Dendritic cell treated with granulocyte-macrophage colony-stimulating factor and Interleukin-4, amounts not matched to agents 40 ng/mL and 50 ng/mL, for 4 days (primary cell): ENCODE data around the gene METRNL.

Experiments
- H3K27ac Mint-ChIP-seq: one replicate; pipeline ENCODE4 v1.8.0; 2022; ENCODE audit warnings: mild to moderate bottlenecking, mixed read lengths
- H3K27me3 Mint-ChIP-seq: one replicate; pipeline ENCODE4 v1.8.0; 2022; ENCODE audit warnings: mild to moderate bottlenecking, mixed read lengths
- H3K36me3 Mint-ChIP-seq: one replicate; pipeline ENCODE4 v1.8.0; 2022; ENCODE audit warnings: low read depth, mixed read lengths
- H3K4me1 Mint-ChIP-seq: one replicate; pipeline ENCODE4 v1.8.0; 2022; ENCODE audit warnings: low read depth, mixed read lengths
- H3K4me3 Mint-ChIP-seq: one replicate; pipeline ENCODE4 v1.8.0; 2022; ENCODE audit warnings: mild to moderate bottlenecking, moderate library complexity, mixed read lengths
- H3K9me3 Mint-ChIP-seq: one replicate; pipeline ENCODE4 v1.8.0; 2022; ENCODE audit warnings: mixed read lengths
- intact Hi-C: fragments of 100-400 bp; cut with micrococcal nuclease; formaldehyde crosslinking; loops from one replicate; pipeline ENCODE4 v1.15.0; 2022

Gene METRNL

DNA sequence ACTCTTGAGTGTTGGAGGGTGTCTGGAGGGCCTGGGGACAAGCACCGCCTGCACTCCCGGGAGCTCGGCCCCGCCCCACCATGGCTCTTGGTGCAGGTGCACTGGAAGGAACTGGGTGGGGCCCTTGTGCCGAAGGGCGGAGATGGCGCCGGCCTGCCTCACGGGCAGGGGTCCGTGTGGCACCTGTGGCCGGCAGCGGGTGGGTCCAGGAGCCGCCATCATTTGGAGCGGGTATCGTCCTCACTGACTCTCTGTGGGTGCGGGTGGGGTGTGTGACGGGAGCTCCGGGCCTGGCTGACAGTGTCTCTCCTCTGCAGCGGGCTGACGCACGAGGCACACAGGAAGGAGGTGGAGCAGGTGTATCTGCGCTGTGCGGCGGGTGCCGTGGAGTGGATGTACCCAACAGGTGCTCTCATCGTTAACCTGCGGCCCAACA lies 5.2 kb downstream of the METRNL start:
- H3K4me3 Mint-ChIP-seq = peak overlapping the region; percentile 57
- intact Hi-C loops = loop anchor here (2.0 to 5.0 kb wide), 2 partner anchors 122 to 302 kb away; no protein-coding TSS in a partner anchor
- peak overlapping the region; percentile 72 for H3K27ac Mint-ChIP-seq
- H3K27me3 Mint-ChIP-seq = no peaks in the 10 kb centered on the region
- no peaks in the 10 kb centered on the region for H3K9me3 Mint-ChIP-seq
- peaks cover 81% of the 10 kb centered on the region for H3K4me1 Mint-ChIP-seq
- H3K36me3 Mint-ChIP-seq = peaks cover 87% of the 10 kb centered on the region

DNA sequence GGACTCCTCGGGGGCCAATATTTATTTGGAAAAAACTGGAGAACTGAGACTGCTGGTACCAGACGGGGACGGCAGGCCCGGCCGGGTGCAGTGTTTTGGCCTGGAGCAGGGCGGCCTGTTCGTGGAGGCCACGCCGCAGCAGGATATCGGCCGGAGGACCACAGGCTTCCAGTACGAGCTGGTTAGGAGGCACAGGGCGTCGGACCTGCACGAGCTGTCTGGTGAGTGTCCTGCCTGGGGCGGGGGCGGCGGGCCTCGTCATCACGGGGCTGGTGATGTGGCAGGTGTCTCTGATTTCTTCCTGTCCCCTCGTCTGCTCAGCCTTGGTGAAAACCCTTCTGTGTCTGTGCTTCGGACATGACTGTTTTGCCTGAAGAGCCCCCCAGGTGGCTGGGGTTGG lies 5.7 kb downstream of the METRNL start:
- peak overlapping the region; percentile 72 for H3K27ac Mint-ChIP-seq
- peaks cover 90% of the 10 kb centered on the region for H3K36me3 Mint-ChIP-seq
- no peaks in the 10 kb centered on the region for H3K9me3 Mint-ChIP-seq
- peaks cover 83% of the 10 kb centered on the region for H3K4me1 Mint-ChIP-seq
- H3K27me3 Mint-ChIP-seq = no peaks in the 10 kb centered on the region
- intact Hi-C loops = loop anchor here (2.0 kb wide), 1 partner anchor 302 kb away; no protein-coding TSS in a partner anchor
- peak overlapping the region; percentile 57 for H3K4me3 Mint-ChIP-seq

DNA sequence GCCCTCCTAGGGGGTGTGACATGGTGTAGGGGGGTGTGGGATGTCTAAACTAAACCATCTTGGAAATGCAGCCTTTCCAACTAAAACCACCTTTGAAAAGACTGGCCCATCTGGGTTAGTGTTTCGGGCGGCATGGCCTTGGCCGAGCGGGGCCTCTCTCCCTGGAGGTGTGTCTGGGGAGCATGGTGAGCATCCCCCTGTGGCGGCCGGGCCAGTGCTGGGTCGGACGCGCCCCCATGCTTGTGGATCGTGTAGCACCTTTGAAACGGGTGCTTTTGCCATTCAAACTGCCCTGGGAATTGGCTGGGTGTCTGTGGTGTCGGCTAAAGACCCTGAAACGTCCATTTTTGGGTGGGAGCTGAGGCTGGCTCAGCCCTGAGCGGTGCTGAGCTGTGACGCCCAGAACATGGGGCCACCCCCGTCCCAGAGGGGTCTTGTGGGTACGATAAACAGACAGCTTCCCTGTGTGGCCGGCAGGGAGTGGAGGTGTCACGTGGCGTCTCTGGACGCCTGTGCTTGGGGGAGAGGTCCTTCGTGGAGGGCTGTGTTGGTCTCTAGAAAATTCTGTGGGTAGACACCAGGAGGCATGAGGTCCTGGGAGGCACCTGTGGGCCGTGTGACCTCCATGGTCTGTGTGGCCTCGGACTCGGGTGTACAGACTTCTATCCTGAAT lies 6.3 kb downstream of the METRNL start:
- intact Hi-C loops = loop anchor here (2.0 kb wide), 1 partner anchor 303 kb away; no protein-coding TSS in a partner anchor
- H3K36me3 Mint-ChIP-seq = peaks cover 95% of the 10 kb centered on the region
- peak overlapping the region; percentile 18 for H3K4me3 Mint-ChIP-seq

DNA sequence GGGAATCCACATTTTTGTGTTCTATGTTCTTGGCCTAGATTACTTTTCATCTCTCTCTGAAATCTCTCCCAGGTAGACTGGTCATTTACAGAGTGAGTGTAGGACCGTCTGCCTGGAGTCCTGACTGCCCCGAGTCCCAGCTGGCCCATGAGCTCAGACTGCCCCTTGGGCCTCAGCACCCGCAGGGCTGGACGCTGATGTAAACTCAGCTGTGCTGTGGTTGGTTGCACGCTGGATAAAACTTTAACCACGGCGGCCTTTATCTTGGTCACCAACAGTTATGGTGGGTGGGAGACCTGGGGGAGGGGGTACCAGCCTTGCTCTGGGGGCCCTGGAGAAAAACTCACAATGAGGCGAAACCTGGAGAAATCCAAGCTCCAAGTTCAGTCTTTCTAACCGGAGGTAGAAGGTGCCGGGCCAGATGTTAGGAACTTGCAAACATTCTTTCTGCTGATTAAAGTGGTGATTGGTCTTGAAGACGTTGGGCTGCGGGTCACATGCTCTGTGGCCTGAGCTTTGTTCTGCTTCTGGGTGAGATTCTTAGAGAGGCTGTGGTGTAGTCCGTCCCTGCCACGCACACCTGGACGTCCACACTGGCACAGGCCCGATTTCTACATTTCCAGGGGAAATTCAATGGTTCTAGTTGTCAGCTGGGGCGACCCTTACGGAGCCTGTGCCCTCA lies 6.9 kb downstream of the METRNL start:
- Mint-ChIP-seq H3K4me1 (peaks cover 91% of the 10 kb centered on the region), H3K4me3 (peak overlapping the region; percentile 18), H3K27ac (peak overlapping the region; percentile 11), H3K9me3 (no peaks in the 10 kb centered on the region), H3K36me3 (peaks cover 97% of the 10 kb centered on the region), H3K27me3 (no peaks in the 10 kb centered on the region)
- intact Hi-C loops = no loop called here

More for the DNA sequence above, 6.3 kb downstream of the METRNL start:
- H3K27ac Mint-ChIP-seq = peak overlapping the region; percentile 11
- H3K4me1 Mint-ChIP-seq = peaks cover 86% of the 10 kb centered on the region
- no peaks in the 10 kb centered on the region for H3K27me3 Mint-ChIP-seq
- no peaks in the 10 kb centered on the region for H3K9me3 Mint-ChIP-seq

DNA sequence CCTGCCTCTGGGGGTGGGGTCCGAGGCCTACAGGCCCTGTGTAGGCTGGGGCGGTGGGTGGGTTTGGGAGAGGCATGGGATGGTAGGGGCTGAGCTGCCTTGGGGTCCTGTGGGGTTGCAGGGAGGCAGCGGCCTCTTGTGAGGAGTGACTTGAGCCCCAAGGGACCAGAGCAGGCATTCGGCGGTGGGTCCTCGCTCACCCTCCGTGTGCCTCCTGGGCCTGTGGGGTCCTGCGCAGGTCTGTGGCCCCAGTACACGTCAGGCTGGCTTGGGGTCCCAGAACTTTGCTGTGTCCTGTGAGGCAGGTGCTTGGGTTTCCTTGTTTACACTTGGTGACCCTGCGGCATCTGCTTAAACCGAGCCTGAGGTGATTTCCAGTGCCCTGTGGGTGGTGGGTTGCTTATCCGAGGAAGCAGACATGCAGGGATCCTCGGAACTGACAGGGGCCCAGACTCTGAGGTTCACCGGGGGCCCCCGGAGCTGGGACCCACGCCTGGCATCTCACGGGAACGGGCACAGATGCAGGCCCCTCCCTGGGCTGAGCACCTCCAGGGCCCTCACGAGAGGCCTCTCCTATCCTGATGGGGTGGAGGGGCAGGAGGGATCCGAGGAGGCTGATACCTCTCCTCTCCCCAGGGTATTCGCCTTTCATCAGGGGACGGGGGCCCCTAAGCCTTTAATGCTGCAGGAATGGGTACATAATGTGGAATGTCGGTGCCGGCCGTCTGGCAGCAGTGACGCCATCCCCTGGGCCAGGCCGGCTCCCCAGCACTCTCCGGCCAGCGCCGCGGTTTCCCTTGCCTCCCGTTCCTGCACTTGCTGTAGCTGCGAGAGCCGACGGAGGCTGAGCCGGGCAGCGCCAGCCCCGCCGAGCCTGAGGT lies 7.7 kb downstream of the METRNL start:
- peaks cover 97% of the 10 kb centered on the region for H3K36me3 Mint-ChIP-seq

DNA sequence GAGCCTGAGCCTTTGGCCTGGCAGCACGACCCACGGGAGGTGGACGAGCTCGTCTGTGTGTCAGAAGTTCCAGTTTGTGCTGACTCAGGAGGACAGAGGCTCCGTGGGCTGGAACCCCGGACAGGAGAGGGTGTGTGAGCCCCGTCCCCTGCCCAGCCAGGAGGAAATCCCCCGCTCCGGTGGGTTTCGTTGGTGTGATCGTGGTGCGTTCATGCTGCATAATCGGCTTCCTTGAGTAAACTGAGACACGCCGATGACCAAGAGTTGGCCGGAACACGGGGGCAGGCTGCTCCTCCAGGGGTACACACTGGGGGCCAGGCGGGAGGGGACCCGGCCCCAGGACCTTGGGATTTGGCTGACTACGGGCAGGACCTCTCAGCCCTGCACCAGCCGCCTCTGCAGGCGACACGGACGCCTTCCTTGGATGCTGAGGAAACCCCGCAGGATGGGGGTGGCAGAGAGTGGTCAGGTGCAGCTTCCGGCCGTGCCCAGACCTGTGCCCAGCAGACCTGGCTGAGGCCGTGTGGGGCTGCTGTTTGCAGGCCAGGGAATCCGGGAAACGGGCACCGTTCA lies 8.5 kb downstream of the METRNL start:
- no peaks in the 10 kb centered on the region for H3K9me3 Mint-ChIP-seq
- H3K36me3 Mint-ChIP-seq = peaks cover 97% of the 10 kb centered on the region
- H3K4me1 Mint-ChIP-seq = peaks cover 89% of the 10 kb centered on the region
- no peaks in the 10 kb centered on the region for H3K27me3 Mint-ChIP-seq
- peak overlapping the region; percentile 26 for H3K4me3 Mint-ChIP-seq
- intact Hi-C loops = no loop called here
- peak overlapping the region; percentile 70 for H3K27ac Mint-ChIP-seq

More for the DNA sequence above, 7.7 kb downstream of the METRNL start:
- Mint-ChIP-seq H3K4me1 (peaks cover 92% of the 10 kb centered on the region), H3K4me3 (peak overlapping the region; percentile 18), H3K27me3 (no peaks in the 10 kb centered on the region), H3K27ac (peak overlapping the region; percentile 70), H3K9me3 (no peaks in the 10 kb centered on the region)
- intact Hi-C loops = no loop called here

DNA sequence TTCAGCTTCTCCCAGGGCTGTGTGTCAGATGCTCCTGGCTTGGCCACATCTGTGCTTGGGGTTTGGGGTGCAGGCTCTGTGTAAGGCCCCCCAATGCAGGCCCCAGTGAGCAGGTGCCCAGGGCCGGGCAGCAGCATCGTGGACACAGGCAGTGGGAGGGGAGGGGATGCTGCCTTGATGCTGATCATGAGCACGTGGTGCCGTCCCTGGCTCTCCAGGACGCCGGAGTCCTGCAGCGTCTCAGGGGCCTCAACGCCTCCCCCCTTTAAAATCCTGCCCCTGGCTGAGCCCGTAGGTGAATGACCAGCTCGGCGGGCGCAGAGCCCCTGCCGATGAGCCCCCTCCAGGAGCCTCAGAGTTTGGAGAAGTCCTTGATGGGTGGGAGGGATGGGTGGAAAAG lies 9.0 kb downstream of the METRNL start:
- H3K36me3 Mint-ChIP-seq = peaks cover 97% of the 10 kb centered on the region
- intact Hi-C loops = no loop called here
- peaks cover 84% of the 10 kb centered on the region for H3K4me1 Mint-ChIP-seq
- H3K27ac Mint-ChIP-seq = peak overlapping the region; percentile 70
- no peaks in the 10 kb centered on the region for H3K9me3 Mint-ChIP-seq
- H3K4me3 Mint-ChIP-seq = peak overlapping the region; percentile 23
- H3K27me3 Mint-ChIP-seq = no peaks in the 10 kb centered on the region

DNA sequence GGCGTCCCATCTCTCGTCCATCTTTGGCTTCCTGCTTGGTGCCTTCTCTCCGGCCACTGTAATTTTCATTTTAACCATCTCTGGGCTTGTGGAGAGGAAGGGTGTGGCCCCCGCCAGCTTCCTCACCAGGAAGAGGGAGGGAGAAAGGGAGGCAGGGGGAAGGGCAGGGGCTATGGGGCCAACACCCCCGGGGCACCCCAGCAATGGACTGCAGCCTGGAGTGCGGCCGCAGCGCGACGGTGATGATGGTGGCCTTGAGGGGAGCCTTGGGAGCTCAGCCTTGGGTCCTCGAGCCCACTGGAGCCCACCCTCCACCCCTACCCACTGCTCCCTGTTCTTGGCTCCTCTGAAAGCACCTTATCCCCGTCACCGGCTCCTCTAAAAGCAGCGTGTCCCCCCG lies 9.5 kb downstream of the METRNL start:
- intact Hi-C loops = no loop called here
- Mint-ChIP-seq H3K27ac (peak overlapping the region; percentile 70), H3K36me3 (peaks cover 97% of the 10 kb centered on the region)

DNA sequence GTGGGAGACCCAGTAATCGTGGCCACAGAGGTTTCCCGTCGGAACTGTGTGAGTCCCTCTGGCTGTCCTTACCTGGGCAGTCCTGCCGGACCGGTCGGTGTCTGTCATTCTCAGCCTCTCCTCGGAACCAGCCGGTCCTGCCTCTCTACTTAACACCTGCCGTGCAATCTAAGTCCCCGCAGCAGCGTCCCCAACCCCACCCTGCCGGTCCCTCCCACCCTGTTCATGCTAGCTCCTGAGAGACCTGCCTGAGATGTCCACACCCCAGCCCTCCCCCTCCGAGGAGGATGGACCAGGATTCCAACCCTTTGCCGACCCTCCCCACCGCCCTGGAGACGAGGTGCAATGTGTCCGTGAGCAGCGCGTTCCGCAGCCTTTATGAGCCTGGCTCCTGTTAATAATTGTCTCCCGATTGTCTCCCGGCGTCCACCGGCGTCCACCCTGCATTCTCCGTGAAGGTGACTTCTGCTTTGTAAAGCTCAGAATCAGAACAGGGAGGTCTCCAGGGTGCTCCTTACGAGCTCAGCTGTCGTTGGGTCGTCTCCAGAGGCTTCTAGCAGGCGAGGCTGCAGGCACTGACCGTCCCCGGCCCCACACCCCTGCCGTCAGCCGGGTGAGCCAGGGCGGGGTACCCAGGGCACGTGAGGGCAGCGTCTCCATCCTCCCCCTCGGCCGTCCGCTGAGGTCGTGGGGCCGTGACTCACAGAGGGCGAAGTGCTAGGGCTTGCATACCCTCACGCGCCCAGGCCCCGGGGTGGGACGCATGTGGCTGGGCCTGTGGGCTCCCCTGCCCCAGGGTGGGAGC lies 10.1 kb downstream of the METRNL start:
- Mint-ChIP-seq H3K27me3 (peaks cover 2% of the 10 kb centered on the region), H3K4me3 (peak overlapping the region; percentile 61), H3K36me3 (peaks cover 97% of the 10 kb centered on the region), H3K27ac (peak overlapping the region; percentile 70), H3K9me3 (no peaks in the 10 kb centered on the region), H3K4me1 (peaks cover 81% of the 10 kb centered on the region)
- intact Hi-C loops = no loop called here

More for the DNA sequence above, 9.5 kb downstream of the METRNL start:
- Mint-ChIP-seq H3K27me3 (peaks cover 2% of the 10 kb centered on the region), H3K9me3 (no peaks in the 10 kb centered on the region), H3K4me1 (peaks cover 84% of the 10 kb centered on the region), H3K4me3 (peak overlapping the region; percentile 5)

DNA sequence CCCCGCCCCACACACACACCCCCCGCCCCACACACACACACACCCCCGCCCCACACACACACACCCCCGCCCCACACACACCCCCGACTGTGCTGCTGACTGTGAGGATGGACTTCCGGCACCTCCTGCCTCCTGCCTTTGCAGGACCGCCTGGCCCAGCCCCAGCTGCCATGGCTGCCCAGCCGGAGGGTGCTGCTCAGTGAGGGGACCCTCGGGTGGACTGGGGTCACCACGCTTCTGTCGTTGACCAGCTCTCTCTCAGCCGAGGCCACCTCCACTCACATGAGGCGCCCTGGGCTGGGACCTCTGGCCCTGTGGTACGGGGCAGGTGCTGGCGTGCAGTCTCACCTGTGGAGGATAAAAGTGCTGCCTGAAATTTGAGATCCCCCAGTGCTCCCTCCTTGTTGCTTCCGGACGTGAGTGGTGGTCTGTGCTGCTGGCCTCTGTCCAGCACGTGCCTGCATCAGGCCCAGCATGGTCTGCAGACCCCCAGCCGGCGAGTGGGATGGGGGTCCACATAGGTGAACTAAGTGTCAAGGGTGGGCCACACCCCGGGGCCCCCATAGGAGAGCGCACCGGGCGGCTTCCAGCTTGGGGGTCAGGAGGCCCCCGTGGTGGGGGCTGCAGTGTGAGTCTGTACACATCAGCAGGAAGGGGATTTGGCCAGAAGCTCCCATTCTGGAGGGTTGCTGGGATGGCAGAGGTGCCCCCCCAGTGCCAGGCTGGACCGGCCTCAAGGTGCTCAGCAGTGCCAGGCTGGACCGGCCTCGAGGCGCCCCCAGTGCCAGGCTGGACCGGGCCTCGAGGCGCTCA lies 11.2 kb downstream of the METRNL start:
- intact Hi-C loops = no loop called here
- no peaks in the 10 kb centered on the region for H3K9me3 Mint-ChIP-seq
- peaks cover 78% of the 10 kb centered on the region for H3K4me1 Mint-ChIP-seq
- H3K4me3 Mint-ChIP-seq = no peak overlapping the region
- peaks cover 2% of the 10 kb centered on the region for H3K27me3 Mint-ChIP-seq
- H3K27ac Mint-ChIP-seq = no peak overlapping the region
- H3K36me3 Mint-ChIP-seq = peaks cover 97% of the 10 kb centered on the region

DNA sequence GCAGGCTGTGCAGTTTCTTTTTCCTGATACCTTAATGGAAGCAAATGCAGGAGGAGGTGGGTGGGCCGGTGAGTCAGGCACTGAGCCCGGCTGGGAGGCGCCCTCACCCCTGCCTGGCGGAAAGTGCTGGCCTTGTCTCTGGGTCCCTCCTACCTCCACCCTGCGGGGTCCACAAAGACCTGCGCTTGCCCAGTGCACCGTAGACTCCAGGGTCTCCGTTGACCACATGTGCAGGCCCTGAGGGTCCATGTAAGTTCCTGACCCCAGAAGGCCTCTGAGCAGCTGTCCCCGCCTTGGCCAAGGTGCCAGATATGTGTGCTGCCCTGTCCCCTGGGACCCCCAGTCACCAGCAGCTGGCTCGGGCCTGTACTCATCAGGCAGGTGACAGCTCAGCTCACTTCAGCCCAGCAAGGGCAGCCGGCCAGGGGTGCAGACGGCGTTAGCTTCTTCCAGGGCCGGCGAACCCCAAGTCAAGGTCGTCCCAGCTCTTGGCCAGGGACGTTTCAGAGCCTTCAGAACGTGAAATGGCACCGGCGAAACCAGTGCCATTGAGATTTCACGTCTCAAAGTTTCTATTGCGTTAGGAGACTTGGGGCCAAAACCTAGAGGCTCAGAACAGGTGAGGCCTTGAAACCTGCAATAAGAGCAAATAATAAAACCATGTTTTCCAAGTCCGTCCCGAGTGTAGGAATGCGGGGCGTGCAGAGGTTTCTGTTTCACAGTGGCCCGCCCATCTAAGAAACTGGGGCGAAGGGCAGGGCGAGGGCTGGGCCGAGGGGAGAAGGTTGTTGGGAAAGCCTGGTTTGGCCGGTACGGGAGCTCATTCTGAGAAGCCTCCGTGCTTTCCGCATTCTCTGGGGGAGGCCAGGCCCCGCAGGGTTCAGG lies 12.1 kb downstream of the METRNL start:
- H3K9me3 Mint-ChIP-seq = no peaks in the 10 kb centered on the region
- no peak overlapping the region for H3K27ac Mint-ChIP-seq
- H3K27me3 Mint-ChIP-seq = peaks cover 2% of the 10 kb centered on the region
- H3K4me1 Mint-ChIP-seq = peaks cover 73% of the 10 kb centered on the region
- intact Hi-C loops = no loop called here
- H3K36me3 Mint-ChIP-seq = peaks cover 97% of the 10 kb centered on the region
- no peak overlapping the region for H3K4me3 Mint-ChIP-seq
